Activated naive CD4-positive, alpha-beta T cell treated with anti-CD3 and anti-CD28 coated beads, Interleukin-2, amount 50 U/mL, for 24 hours (primary cell): ENCODE data around the gene ARHGEF6.

Experiments
- H3K27ac Mint-ChIP-seq: one replicate; pipeline ENCODE4 v1.8.0; 2021; ENCODE audit warnings: mild to moderate bottlenecking, mixed read lengths
- H3K27me3 Mint-ChIP-seq: one replicate; pipeline ENCODE4 v1.8.0; 2021; ENCODE audit warnings: mixed read lengths
- H3K36me3 Mint-ChIP-seq: one replicate; pipeline ENCODE4 v1.8.0; 2021; ENCODE audit warnings: mixed read lengths
- H3K4me1 Mint-ChIP-seq: one replicate; pipeline ENCODE4 v1.8.0; 2021; ENCODE audit warnings: mixed read lengths
- H3K4me3 Mint-ChIP-seq: one replicate; pipeline ENCODE4 v1.8.0; 2021; ENCODE audit warnings: mild to moderate bottlenecking, mixed read lengths
- H3K9me3 Mint-ChIP-seq: one replicate; pipeline ENCODE4 v1.8.0; 2021; ENCODE audit warnings: mixed read lengths

ARHGEF6 gene

DNA sequence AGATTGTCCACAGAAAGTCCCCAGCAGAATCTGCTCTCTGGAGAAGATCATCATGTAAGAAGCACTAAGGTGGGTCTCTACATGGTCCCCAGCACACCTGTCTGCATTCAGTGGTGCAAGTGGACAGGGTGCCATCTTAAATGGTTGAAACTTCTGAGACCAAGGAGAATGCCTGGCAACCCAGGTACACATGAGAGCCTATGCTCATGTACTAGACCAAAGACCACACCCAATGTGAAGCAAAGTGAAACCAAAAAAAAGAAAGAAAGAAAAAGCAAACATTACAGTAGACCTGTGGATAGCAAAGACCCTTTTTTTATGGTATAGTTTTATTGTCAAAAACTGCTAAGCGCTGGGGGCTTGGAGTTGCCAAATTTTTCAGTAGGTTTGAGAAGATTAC, 117.8 kb downstream of the ARHGEF6 start:
- peak overlapping the region; percentile 42 for H3K4me3 Mint-ChIP-seq
- H3K36me3 Mint-ChIP-seq: peaks cover 35% of the 10 kb centered on the region

DNA sequence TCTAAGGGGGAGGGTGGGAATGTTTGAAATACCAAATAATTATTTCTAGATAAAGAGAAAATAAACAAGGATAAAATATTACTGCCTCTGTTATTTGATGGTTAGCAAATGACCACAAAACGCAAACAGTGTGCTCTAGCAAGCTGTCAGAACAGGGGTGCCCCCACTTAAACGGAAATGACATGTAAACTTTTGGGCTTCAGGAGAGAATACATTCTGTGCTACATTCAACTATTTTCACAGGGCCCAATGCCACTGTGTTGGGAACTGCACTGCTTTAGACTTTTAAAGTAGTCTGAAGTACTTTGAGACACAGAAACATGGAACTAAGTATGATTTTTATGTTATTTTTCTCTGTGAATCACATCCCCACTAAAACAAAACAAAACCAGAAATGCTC, 118.6 kb downstream of the ARHGEF6 start:
- Mint-ChIP-seq H3K27me3 (no peaks in the 10 kb centered on the region), H3K9me3 (peaks cover 5% of the 10 kb centered on the region), H3K36me3 (peaks cover 34% of the 10 kb centered on the region), H3K4me1 (peaks cover 75% of the 10 kb centered on the region), H3K27ac (peak overlapping the region; percentile 65), H3K4me3 (peak overlapping the region; percentile 51)

More for the DNA sequence above, 117.8 kb downstream of the ARHGEF6 start:
- no peak overlapping the region for H3K27ac Mint-ChIP-seq
- no peaks in the 10 kb centered on the region for H3K27me3 Mint-ChIP-seq
- peaks cover 5% of the 10 kb centered on the region for H3K9me3 Mint-ChIP-seq
- H3K4me1 Mint-ChIP-seq: peaks cover 77% of the 10 kb centered on the region

DNA sequence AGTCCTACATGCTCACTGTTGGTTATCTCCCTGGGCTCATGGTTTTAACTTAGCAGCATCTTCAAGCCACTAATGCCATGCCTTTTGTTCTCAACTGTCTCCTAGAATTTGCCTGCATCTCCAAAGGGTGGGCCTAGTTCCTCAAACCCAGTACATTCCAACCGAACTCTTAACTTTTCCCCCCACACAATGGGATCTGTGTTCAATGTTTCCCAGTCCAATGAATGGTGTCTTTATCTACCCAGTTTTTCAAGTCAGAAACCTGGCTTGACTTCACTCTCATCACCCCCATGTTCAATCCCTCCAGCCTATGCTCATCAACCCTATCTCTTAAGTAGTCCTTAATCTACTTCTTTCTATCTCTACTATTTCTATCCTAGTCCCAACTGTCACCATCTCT, 119.8 kb downstream of the ARHGEF6 start:
- Mint-ChIP-seq H3K4me3 (peak overlapping the region; percentile 67), H3K36me3 (peaks cover 38% of the 10 kb centered on the region), H3K9me3 (peaks cover 5% of the 10 kb centered on the region), H3K4me1 (peaks cover 77% of the 10 kb centered on the region), H3K27ac (peak overlapping the region; percentile 81), H3K27me3 (no peaks in the 10 kb centered on the region)

DNA sequence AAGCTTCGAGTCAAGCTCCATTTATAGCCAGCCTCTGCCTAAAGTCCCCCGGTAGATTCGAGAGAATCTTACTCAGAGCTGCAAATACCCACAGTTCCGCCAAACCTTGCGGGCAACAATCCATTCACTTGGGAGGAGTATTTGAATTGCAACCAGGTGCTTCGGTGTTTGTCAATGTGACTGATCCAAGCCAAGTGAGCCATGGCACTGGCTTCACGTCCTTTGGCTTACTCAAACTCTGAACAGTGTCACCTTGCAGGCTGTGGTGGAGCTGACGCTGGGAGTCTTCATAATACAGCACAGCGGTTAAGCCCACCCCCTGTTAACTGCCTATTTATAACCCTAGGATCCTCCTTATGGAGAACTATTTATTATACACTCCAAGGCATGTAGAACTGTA, 121.6 kb downstream of the ARHGEF6 start:
- peaks cover 45% of the 10 kb centered on the region for H3K36me3 Mint-ChIP-seq
- H3K27ac Mint-ChIP-seq: peak overlapping the region; percentile 93
- peaks cover 5% of the 10 kb centered on the region for H3K9me3 Mint-ChIP-seq
- no peaks in the 10 kb centered on the region for H3K27me3 Mint-ChIP-seq
- peaks cover 82% of the 10 kb centered on the region for H3K4me1 Mint-ChIP-seq
- peak overlapping the region; percentile 97 for H3K4me3 Mint-ChIP-seq

DNA sequence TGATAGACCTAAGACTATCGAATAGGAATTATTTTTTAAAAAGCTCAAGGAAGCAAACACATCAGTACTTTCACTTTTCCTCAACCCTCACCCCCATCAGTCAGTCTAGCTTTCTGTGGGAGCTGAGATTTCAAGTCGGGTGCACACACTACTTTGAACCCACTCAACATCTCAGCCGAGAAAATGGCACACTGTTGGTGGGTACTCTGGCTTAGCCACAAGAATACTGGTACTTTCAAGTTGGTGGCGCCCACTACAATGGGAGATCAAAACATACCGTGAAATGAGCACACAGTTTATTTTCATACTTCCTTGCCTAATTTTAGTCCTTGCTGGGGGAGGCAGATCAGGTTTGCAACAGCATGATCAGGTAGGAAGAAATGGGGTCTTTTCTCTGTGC, 122.6 kb downstream of the ARHGEF6 start:
- peak overlapping the region; percentile 97 for H3K4me3 Mint-ChIP-seq
- H3K36me3 Mint-ChIP-seq: peaks cover 43% of the 10 kb centered on the region
- H3K4me1 Mint-ChIP-seq: peaks cover 82% of the 10 kb centered on the region
- peak overlapping the region; percentile 93 for H3K27ac Mint-ChIP-seq
- peaks cover 5% of the 10 kb centered on the region for H3K9me3 Mint-ChIP-seq
- H3K27me3 Mint-ChIP-seq: no peaks in the 10 kb centered on the region

DNA sequence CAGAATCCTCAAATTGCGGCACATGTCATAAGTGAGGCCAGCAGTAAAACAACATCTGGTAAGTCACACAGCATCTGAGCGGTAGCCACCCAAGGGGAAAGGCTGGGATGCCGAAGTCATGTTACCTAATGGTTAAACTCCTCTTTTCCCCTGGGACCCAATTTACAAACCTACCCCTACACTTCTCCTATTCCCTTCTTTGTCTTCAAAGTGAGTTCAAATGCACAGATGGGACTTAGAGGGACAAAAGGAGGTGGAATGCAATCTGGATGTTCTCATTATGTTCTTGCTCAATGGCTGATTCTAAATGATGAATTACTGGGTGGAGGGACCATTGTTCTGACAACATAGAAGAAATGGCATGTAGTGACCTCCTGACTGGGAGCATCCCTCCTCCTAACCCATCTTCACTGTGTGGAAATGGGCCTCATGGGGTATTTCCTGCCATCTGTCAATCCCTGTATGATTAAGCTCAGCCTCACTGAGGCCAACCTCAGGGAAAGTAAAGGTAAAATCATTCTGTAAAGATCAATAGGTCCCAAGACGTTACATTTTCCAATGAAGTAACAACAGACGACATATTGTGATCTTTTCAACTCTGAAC, 124.3 kb downstream of the ARHGEF6 start:
- H3K4me1 Mint-ChIP-seq: peaks cover 72% of the 10 kb centered on the region
- H3K36me3 Mint-ChIP-seq: peaks cover 56% of the 10 kb centered on the region
- peak overlapping the region; percentile 97 for H3K4me3 Mint-ChIP-seq
- H3K9me3 Mint-ChIP-seq: peaks cover 5% of the 10 kb centered on the region
- H3K27ac Mint-ChIP-seq: peak overlapping the region; percentile 94
- H3K27me3 Mint-ChIP-seq: no peaks in the 10 kb centered on the region

DNA sequence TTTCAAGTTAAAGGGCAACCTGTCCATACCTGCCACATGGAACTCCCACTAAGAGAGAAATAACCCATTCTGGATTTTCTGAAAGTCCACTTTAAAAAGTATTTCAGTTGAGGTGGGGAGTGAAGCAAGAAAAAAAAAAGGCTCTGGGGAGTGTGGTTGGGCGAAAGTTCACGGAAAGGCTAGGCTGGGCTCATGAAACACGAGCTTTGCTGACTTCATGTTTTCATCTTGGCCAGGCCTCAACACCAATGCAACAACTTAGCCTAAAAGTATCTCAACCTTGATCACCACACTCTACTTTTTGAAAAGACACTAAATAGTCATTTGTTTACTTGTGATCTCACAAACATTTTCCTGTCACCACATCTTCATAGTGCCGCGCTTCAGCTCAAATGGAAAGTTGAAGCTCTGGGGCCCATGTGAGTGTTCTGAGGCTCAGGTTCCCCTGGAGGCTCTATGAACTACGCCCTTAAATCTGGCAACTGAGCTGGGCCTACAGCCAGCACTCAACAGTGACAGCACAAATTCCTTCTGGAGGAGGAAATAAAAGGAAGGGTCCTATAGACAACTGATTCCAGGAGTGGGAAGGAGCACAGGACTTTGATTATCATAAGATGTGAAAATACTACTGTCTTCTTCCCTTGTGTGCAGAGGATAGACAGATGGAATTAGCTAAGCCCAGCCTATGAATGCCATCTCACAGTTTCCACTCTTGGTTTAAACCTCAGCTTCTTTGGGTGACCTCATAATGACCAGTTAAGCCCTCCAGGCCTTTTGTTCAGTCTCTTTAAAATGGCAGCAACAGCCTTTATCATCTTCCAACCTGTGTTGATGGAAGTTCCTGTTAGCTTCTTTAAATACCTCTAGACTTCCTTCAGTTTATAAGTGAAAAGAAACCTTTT, 127.7 kb downstream of the ARHGEF6 start:
- Mint-ChIP-seq H3K4me1 (peaks cover 42% of the 10 kb centered on the region), H3K27me3 (no peaks in the 10 kb centered on the region), H3K36me3 (peaks cover 69% of the 10 kb centered on the region), H3K4me3 (peak overlapping the region; percentile 97), H3K9me3 (no peaks in the 10 kb centered on the region), H3K27ac (peak overlapping the region; percentile 96)

DNA sequence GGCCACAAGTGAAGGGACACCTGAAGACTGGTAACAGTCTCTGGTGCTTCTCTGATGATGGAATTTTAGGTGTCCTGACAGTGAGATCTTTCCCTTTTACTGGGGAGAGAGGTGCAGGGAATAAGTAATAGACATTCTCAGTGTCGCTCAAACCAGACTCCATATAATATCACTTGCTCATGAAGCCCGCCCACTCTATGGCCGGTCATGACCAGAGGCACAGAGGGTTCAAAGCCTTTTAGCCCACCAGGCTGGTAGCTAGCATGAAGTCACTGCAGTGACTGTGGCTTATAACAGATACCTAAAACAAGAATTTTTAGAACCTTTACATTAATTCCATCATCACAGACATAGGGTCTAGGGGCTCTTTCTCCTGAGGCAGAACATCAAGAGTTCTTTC, 129.9 kb downstream of the ARHGEF6 start:
- H3K36me3 Mint-ChIP-seq: peaks cover 53% of the 10 kb centered on the region
- no peaks in the 10 kb centered on the region for H3K9me3 Mint-ChIP-seq
- peak overlapping the region; percentile 96 for H3K27ac Mint-ChIP-seq
- H3K27me3 Mint-ChIP-seq: no peaks in the 10 kb centered on the region
- H3K4me1 Mint-ChIP-seq: peaks cover 42% of the 10 kb centered on the region
- peak overlapping the region; percentile 97 for H3K4me3 Mint-ChIP-seq

DNA sequence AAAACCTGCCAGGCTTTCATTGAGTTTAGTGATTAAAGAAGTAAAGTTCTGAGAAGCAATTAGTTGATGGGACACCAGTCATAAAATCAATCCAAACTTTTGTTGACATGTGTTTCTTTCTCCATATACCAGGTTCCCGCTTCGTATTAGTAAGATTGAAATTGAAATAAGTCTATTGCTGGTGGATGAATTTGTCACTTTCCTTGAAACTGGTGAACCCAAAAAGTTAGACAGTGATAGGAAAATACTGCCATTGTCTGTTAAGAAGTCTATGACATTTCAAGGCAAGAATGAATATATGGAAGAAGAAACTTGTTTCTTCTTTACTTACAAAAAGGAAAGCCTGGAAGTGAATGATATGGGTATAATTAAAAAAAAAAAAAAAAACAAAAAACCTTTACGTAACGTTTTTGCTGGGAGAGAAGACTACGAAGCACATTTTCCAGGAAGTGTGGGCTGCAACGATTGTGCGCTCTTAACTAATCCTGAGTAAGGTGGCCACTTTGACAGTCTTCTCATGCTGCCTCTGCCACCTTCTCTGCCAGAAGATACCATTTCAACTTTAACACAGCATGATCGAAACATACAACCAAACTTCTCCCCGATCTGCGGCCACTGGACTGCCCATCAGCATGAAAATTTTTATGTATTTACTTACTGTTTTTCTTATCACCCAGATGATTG, 132.9 kb downstream of the ARHGEF6 start, which contains the start of gene CD40LG:
Gene CD40LG (plus strand): TSS at position 482 of the 684 bp plus-strand sequence. CDS start 91 bp downstream, at position 573.
- H3K4me3 Mint-ChIP-seq: peak within 1 kb of the TSS; percentile 97
- H3K27me3 Mint-ChIP-seq: no peaks in the 10 kb centered on the region
- peak within 1 kb of the TSS; percentile 94 for H3K27ac Mint-ChIP-seq
- H3K4me1 Mint-ChIP-seq: peaks cover 38% of the 10 kb centered on the region
- peaks cover 34% of the 10 kb centered on the region for H3K36me3 Mint-ChIP-seq
- H3K9me3 Mint-ChIP-seq: no peaks in the 10 kb centered on the region

DNA sequence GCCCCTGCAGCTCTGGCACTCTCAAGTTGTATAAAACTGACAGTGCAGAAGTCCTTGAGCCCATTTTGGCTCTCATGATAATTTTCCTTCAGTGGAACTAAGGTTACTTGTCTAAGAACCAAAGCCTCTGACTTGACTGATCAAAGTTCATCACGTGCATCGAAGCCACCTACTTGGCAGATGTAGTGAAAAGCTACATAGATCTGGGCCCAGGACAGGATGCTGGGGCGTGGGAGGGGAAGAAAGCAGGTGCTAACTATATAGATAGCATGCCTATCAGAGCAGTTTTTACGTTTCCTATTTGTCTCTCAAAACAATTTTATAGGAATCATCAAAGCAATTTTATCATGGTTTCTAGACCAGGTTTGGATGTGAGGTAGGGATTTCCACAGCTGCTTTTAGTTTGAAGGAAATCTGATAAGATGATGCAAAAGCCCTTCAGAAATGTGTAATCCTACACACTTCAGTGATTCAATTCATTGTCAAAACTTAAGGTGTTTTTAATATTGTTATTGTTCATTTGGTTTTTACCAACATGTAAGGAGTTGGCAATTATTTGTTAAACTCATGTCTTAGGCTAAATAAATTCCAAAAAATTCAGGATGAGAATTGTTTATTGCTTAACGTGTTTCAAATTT, 134.0 kb downstream of the ARHGEF6 start:
- Mint-ChIP-seq H3K36me3 (peaks cover 27% of the 10 kb centered on the region), H3K27me3 (no peaks in the 10 kb centered on the region), H3K9me3 (no peaks in the 10 kb centered on the region), H3K27ac (peak overlapping the region; percentile 94), H3K4me1 (peaks cover 49% of the 10 kb centered on the region), H3K4me3 (peak overlapping the region; percentile 97)

DNA sequence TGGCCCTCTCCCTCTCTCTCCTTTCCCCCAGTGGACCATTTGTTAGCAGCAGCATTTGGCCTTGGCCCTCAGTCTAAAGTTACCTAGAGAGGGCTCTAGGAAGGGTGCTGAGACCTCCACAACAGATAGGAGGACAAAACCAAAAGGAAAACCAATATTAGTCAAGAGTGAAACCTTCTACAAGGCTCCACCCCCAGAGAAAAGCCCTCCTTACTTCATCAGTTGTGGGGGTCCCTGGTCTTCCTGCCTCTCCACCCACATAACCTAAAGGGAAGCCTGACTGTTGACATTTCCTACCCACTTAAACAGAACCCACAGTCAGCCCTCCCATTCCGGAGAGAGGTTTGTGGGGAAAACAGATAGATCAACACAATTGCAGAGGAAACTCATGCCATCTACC, 137.5 kb downstream of the ARHGEF6 start:
- H3K9me3 Mint-ChIP-seq: no peaks in the 10 kb centered on the region
- H3K27me3 Mint-ChIP-seq: no peaks in the 10 kb centered on the region
- H3K27ac Mint-ChIP-seq: peak overlapping the region; percentile 83
- H3K4me3 Mint-ChIP-seq: peak overlapping the region; percentile 45
- H3K36me3 Mint-ChIP-seq: no peaks in the 10 kb centered on the region
- peaks cover 77% of the 10 kb centered on the region for H3K4me1 Mint-ChIP-seq

DNA sequence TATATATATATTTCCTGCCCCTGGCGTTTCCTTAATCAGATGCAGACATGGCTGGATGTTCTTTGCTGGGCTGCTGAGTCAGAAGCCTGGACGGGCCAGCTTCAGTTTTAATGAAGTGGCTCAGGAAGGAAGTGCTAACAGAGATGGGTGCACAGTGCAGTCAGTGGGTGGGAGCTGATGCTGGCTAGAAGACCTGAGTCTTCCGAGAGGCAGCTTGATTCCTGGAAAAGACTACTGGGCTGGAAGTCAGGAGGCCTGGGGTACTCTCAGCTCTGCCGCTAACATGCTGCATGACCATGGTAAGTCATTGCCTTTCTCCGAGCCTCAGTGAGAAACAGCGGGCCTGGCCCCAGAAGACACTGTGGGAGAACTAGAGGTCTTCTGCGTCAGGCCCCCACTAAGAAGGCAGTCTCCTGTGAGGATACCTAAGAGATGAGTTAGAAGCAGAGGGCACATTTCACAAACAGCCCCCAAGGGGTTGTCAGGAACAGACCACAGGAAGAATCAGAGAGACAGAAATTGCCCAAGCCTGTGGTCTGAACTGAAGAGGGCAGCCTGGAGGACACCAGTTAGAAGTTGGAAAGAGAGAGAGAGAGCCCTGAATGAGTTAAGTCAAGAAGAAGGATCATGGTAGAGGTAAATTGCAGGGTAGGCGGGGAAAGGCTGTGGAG, 141.1 kb downstream of the ARHGEF6 start:
- no peaks in the 10 kb centered on the region for H3K27me3 Mint-ChIP-seq
- H3K4me1 Mint-ChIP-seq: peaks cover 81% of the 10 kb centered on the region
- peak overlapping the region; percentile 91 for H3K27ac Mint-ChIP-seq
- no peaks in the 10 kb centered on the region for H3K36me3 Mint-ChIP-seq
- H3K4me3 Mint-ChIP-seq: peak overlapping the region; percentile 30
- H3K9me3 Mint-ChIP-seq: no peaks in the 10 kb centered on the region

DNA sequence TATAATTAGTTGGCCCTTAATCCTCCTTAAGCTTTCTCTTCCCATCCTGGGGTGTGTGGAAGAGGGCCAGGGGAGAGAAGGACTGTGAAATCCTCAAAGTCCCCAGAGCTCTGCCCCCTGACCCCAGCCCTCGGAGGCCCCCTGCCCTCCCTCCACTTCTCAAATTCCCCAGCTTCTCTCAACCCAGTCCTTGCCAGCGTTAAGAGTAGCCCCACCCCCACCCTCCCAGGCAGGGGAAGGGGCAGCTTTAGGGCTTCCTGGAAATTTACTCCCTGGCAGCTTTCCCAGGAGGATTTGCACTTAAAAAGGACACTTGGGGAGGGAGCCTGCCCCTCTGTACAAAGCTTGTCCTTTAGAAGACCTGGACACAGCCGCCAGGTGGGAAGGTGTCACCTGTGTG, 144.6 kb downstream of the ARHGEF6 start:
- H3K27ac Mint-ChIP-seq: no peak overlapping the region
- peak overlapping the region; percentile 82 for H3K4me3 Mint-ChIP-seq
- peaks cover 81% of the 10 kb centered on the region for H3K4me1 Mint-ChIP-seq
- no peaks in the 10 kb centered on the region for H3K9me3 Mint-ChIP-seq
- H3K36me3 Mint-ChIP-seq: no peaks in the 10 kb centered on the region
- no peaks in the 10 kb centered on the region for H3K27me3 Mint-ChIP-seq

DNA sequence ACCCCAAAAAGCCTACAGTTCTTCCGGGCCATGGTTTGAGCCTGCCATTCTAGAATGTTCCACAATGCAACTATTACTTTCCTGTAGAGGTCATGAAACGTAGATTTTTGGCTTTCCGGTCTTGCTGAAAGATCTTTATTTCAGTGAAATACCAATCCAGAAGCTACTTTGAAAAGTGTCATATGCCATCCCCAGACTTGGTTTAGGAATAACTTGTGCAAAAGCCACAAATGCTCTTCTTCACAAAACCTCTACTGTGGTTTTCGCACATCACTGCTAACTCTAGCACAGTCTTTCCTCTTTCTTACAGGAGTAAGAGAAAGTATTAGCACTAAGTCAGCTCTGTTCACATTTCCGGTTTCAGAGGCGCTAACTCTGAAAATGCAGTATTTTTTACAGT, 145.5 kb downstream of the ARHGEF6 start:
- no peaks in the 10 kb centered on the region for H3K9me3 Mint-ChIP-seq
- peak overlapping the region; percentile 78 for H3K27ac Mint-ChIP-seq
- H3K27me3 Mint-ChIP-seq: no peaks in the 10 kb centered on the region
- H3K4me3 Mint-ChIP-seq: peak overlapping the region; percentile 82
- peaks cover 84% of the 10 kb centered on the region for H3K4me1 Mint-ChIP-seq
- H3K36me3 Mint-ChIP-seq: no peaks in the 10 kb centered on the region

DNA sequence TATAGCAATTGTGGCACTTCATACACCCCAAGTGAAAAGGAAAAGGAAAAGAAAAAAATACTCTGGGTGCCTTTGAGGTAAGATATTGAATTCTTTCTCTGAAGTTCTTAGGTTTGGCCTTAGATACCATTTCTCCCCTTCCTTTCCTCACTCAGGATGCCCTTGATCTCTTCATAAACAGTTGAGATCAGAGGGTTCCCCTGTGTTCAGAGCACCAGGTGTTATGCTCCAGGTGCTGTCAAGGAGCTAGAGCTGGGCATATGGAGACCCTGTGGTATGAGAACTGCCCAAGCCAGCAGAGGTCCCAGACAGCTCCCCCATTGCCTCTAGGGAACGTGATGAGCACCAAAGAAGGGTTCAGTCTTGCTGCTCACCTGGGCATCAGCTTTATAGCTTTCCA, 149.9 kb downstream of the ARHGEF6 start:
- peak overlapping the region; percentile 7 for H3K4me3 Mint-ChIP-seq

More for the DNA sequence above, 149.9 kb downstream of the ARHGEF6 start:
- peak overlapping the region; percentile 70 for H3K27ac Mint-ChIP-seq
- no peaks in the 10 kb centered on the region for H3K27me3 Mint-ChIP-seq
- H3K4me1 Mint-ChIP-seq: peaks cover 86% of the 10 kb centered on the region
- H3K36me3 Mint-ChIP-seq: no peaks in the 10 kb centered on the region
- no peaks in the 10 kb centered on the region for H3K9me3 Mint-ChIP-seq
